BJ (cell line): ENCODE data around the gene PI4KB. TPM values are rescaled to one million over a fixed set of nuclear protein-coding genes. Genes with fewer than 3 reads are reported as not detected.

ENCODE experiments used
- CTCF ChIA-PET: fragments of 350-600 bp; formaldehyde crosslinking; extraction: SDS; loops from one replicate; lab custom pipeline; 2021; ENCODE audit warnings: antibody characterized with exemption, inconsistent platforms; lab: Yijun Ruan, JAX
- POLR2A ChIA-PET: fragments of 300-600 bp; sonication (Branson Sonifier 250); formaldehyde crosslinking; extraction: SDS; loops from one replicate; lab custom pipeline; 2021; ENCODE audit warnings: antibody characterized with exemption; lab: Charles Lee
- DNase-seq: peaks from one replicate; pipeline ENCODE4 v3.0.0-alpha.2; 2011; ENCODE audit warnings: low read depth
- H3K27me3 ChIP-seq: 2 replicates; pipeline ENCODE4 v1.6.0; 2011; ENCODE audit warnings: low read length; ENCODE audit not compliant: control insufficient read depth, insufficient read depth
- H3K36me3 ChIP-seq: 2 replicates; pipeline ENCODE4 v1.5.1; 2011; ENCODE audit warnings: low read length; ENCODE audit not compliant: control insufficient read depth, insufficient read depth
- H3K4me3 ChIP-seq: 2 replicates; pipeline ENCODE4 v1.5.1; 2011; ENCODE audit warnings: low read depth, mild to moderate bottlenecking, control low read depth, low read length
- CTCF ChIP-seq: IDR thresholded peaks from 2 replicates; pipeline ENCODE4 v1.5.1; 2011; ENCODE audit warnings: low read depth, mild to moderate bottlenecking, control low read depth, inconsistent platforms, low read length, moderate library complexity; ENCODE audit not compliant: insufficient read depth
- polyA plus RNA-seq: library from polyadenylated mRNA; depleted of rRNA; stranded (reverse); fragments of >200 nt; gene quantifications from 2 replicates; pipeline ENCODE4 v1.2.3, GENCODE V29; 2011

Gene PI4KB
- polyA plus RNA-seq, 1 experiment, result 98.2 TPM

GRCh38 chr1:151336556-151336955 lies 9.3 kb upstream of the PI4KB start:
- Histone ChIP-seq H3K4me3 (no peak overlapping the region), H3K27me3 (no peaks in the 10 kb centered on the region), H3K36me3 (no peaks in the 10 kb centered on the region)
- POLR2A ChIA-PET, result no interaction called here
- no peak for DNase-seq
- CTCF ChIA-PET, result interaction anchor here (1.4 to 10.7 kb wide), 2 partner anchors 10 to 36 kb away, joined by 5 to 267 read pairs; no protein-coding TSS in a partner anchor
- no peak for TF ChIP-seq CTCF

DNA sequence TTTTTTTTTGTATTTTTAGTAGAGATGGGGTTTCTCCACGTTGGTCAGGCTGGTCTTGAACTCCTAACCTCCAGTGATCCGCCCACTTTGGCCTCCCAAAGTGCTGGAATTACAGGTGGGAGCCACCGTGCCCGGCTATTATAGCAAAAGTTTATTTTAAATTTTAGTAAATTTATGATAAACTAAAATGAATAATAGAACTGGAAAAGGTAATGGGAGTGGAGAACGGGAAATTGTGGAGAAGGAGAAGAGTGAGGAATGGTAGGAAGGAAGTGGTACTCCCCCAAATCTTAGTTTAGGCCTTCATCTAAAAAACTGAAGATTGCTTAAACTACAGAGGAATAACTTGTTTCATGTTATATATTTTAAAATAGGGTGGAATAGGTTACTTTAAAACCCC lies 7.6 kb upstream of the PI4KB start:
- CTCF ChIA-PET, result interaction anchor here (0.7 kb wide), 1 partner anchor 154 kb away, joined by 3 read pairs; no protein-coding TSS in a partner anchor
- no peak for TF ChIP-seq CTCF
- Histone ChIP-seq H3K4me3 (no peak overlapping the region), H3K36me3 (no peaks in the 10 kb centered on the region), H3K27me3 (no peaks in the 10 kb centered on the region)
- no peak for DNase-seq
- POLR2A ChIA-PET, result no interaction called here

DNA sequence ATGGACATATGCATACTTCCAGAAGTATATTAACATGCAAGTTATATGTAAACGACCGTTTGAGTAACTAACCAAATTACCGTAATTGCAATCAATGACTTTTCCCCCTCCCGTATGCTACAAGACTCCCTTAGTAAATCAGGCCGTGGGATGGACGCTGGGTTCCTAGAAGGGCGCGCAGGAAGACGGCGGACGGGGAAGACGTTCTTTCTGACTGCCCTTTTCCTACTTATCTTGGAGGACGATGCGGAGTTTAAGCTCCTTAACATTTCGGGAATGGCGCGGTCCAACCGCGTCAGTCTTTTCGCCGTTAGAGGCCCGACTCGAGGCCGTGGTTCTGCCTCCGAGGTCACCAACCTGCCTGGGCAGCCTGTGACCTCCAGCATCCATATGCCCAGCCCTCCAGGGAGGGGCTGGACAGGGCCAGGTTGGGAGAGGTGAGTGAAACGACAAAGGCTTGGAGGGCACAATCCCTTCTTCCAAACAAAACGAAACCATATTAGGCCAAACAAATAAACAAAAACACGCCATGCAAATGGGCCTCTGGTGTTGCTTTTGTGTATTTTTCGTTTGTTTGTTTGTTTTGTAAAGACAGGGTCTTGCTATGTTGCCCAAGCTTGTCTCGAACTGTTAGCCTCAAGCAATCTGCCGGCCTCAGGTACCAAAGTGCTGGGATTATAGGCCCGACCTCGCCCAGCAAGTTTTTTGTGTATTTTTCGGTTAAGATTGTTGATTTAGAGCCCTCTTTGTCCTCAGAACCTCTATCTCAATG lies 873 bp upstream of the PI4KB start:
- ChIA-PET CTCF (interaction anchor here (0.6 to 8.4 kb wide), 6 partner anchors 10 to 30 kb away, joined by 3 to 65 read pairs (median 6); no protein-coding TSS in a partner anchor), POLR2A (interaction anchor here (1.1 to 1.4 kb wide), 3 partner anchors 14 to 47 kb away, joined by 3 to 5 read pairs (median 5); no protein-coding TSS in a partner anchor)
- no peak for DNase-seq
- no peak for TF ChIP-seq CTCF
- H3K4me3 ChIP-seq, result peak overlapping the region; percentile 71
- no peaks in the 10 kb centered on the region for H3K27me3 ChIP-seq
- peaks cover 3% of the 10 kb centered on the region for H3K36me3 ChIP-seq

DNA sequence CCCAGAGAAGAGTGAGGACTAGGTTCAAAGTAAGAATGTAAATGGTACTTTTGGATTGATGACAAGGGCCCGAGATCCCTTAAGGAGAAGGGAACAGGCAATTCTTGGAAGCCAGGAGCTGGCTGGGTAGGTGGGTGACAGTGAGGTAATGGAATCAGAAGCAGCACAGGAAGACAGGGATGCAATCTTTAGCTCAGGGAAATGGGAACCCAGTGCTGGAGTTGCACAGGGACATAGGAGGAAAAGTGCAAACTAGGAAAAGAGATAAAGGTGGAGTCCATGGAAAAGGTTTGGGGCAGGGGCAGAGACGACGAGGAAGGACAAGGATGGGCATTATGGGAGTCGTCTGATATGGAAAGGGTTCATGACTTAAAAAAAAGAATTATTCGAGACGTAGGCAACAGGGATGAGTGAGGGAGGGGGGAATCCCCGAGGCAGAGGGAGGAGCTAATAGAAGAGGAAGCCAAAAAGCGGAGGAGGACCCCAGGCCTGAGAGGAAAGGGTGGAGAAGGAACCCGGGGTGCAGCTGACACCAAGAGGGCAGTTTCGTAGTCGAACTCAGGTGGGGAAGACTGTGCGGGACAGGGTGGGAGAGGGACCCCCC lies 495 bp downstream of the PI4KB start:
- POLR2A ChIA-PET, result interaction anchor here (0.5 to 1.4 kb wide), 4 partner anchors 13 to 46 kb away, joined by 3 to 5 read pairs (median 4); no protein-coding TSS in a partner anchor
- CTCF ChIA-PET, result interaction anchor here (0.9 to 8.4 kb wide), 8 partner anchors 10 to 131 kb away, joined by 3 to 65 read pairs (median 4); no protein-coding TSS in a partner anchor
- Histone ChIP-seq H3K36me3 (peaks cover 3% of the 10 kb centered on the region), H3K27me3 (no peaks in the 10 kb centered on the region), H3K4me3 (peak overlapping the region; percentile 71)
- no peak for DNase-seq
- TF ChIP-seq CTCF, result no peak
